Measurements from ENCODE around the gene POLN. TPM values are rescaled to one million over a fixed set of nuclear protein-coding genes. Genes with fewer than 3 reads are reported as not detected.
"Not testable (repeated sequence)": the region's sequence is repeated elsewhere in the genome, so short reads cannot be mapped to it uniquely, and the experiment has no call there.

The POLN gene
- total RNA-seq, 1 donor from 2014 or later: 0.21 TPM

GRCh38 chr4:2036327-2036726, 205.6 kb downstream of the POLN start:
- Histone ChIP-seq H3K27ac (no peak overlapping the region), H3K9me3 (no peaks in the 10 kb centered on the region), H3K4me1 (peaks cover 3 to 5% of the 10 kb centered on the region in 2 donors), H3K27me3 (peaks cover 8% of the 10 kb centered on the region), H3K36me3 (no peaks in the 10 kb centered on the region), H3K4me3 (no peak overlapping the region)
- DNase-seq (ENCODE audit: low spot score in 2 of 2): peak in 1 of 2 donors; percentile 25
- no peak for TF ChIP-seq CTCF (IDR thresholded peaks at IDR 0.05)
- intact Hi-C loops (cut with DNase I): no loop called here

GRCh38 chr4:2031161-2031560, 210.8 kb downstream of the POLN start:
- H3K4me3 ChIP-seq; H3K9me3 ChIP-seq; H3K27me3 ChIP-seq; intact Hi-C loops (cut with DNase I); H3K27ac ChIP-seq; H3K36me3 ChIP-seq; H3K4me1 ChIP-seq; DNase-seq (ENCODE audit: low spot score in 2 of 2): not testable (repeated sequence)

GRCh38 chr4:2027120-2027519, 214.8 kb downstream of the POLN start:
- H3K4me1 ChIP-seq; H3K27me3 ChIP-seq; H3K36me3 ChIP-seq; DNase-seq (ENCODE audit: low spot score in 2 of 2); H3K27ac ChIP-seq; H3K4me3 ChIP-seq; intact Hi-C loops (cut with DNase I); H3K9me3 ChIP-seq: not testable (repeated sequence)

GRCh38 chr4:2025817-2026216, 216.1 kb downstream of the POLN start:
- no peak overlapping the region for H3K27ac ChIP-seq
- no peaks in the 10 kb centered on the region for H3K36me3 ChIP-seq
- no peaks in the 10 kb centered on the region for H3K9me3 ChIP-seq
- H3K4me1 ChIP-seq: no peaks in the 10 kb centered on the region
- TF ChIP-seq CTCF (IDR thresholded peaks at IDR 0.05): no peak
- no peaks in the 10 kb centered on the region for H3K27me3 ChIP-seq
- DNase-seq (ENCODE audit: low spot score in 2 of 2): no peak
- H3K4me3 ChIP-seq: no peak overlapping the region
- intact Hi-C loops (cut with DNase I): no loop called here

GRCh38 chr4:2024683-2025082, 217.2 kb downstream of the POLN start:
- DNase-seq (ENCODE audit: low spot score in 2 of 2): no peak
- Histone ChIP-seq H3K27ac (no peak overlapping the region), H3K9me3 (no peaks in the 10 kb centered on the region), H3K27me3 (no peaks in the 10 kb centered on the region), H3K4me3 (no peak overlapping the region), H3K4me1 (no peaks in the 10 kb centered on the region), H3K36me3 (no peaks in the 10 kb centered on the region)
- intact Hi-C loops (cut with DNase I): no loop called here
- no peak for TF ChIP-seq CTCF (IDR thresholded peaks at IDR 0.05)

Other genes with a start within 250 kb of the POLN start
- 11.9 TPM for gene NELFA, start 233.1 kb downstream of the POLN start, total RNA-seq
- gene NAT8L, start 182.8 kb downstream of the POLN start, total RNA-seq: not detected
- gene HAUS3, start within 50 bp of the POLN start, total RNA-seq: 9.0 TPM
- 83.2 TPM for gene MXD4, start 20.0 kb upstream of the POLN start, total RNA-seq
- gene ZFYVE28, start 176.5 kb upstream of the POLN start, total RNA-seq: 12.3 TPM
- gene CFAP99, start 176.8 kb upstream of the POLN start, total RNA-seq: not detected
- 19.3 TPM for gene RNF4, start 227.0 kb upstream of the POLN start, total RNA-seq

Data from ascending aorta (tissue), 2 donors.